A673 (cell line): ENCODE measurements around the gene ZNF362. TPM values are rescaled to one million over a fixed set of nuclear protein-coding genes. Genes with fewer than 3 reads are reported as not detected.

Experiments
- BruUV-seq: library from RNA; stranded (reverse); fragments of 400-500 nt; replicated peaks from 2 replicates; lab custom pipeline; 2021; lab: Mats Ljungman, UMichigan
- CTCF ChIA-PET: fragments of 300-600 bp; sonication (Branson Sonifier 250); formaldehyde crosslinking; loops from one replicate; lab custom pipeline; 2022; ENCODE audit warnings: antibody characterized with exemption; lab: Charles Lee
- POLR2A ChIA-PET: fragments of 300-600 bp; sonication (Branson Sonifier 250); formaldehyde crosslinking; loops from one replicate; lab custom pipeline; 2022; ENCODE audit warnings: antibody characterized with exemption; ENCODE audit not compliant: low non-redundant PET; lab: Charles Lee
- DNase-seq: peaks from one replicate; pipeline ENCODE4 v3.0.0-alpha.2; 2015; ENCODE audit warnings: low spot score
- H3K27ac ChIP-seq: fragments of 200-600 bp; sonication (generic); 2 replicates; pipeline ENCODE4 v1.5.1; 2016; ENCODE audit warnings: mixed run types, low read depth, mild to moderate bottlenecking, mixed read lengths, antibody characterized with exemption, low read length; ENCODE audit not compliant: poor library complexity, severe bottlenecking
- H3K27me3 ChIP-seq: fragments of 200-600 bp; sonication (generic); replicated peaks from 2 replicates; pipeline ENCODE4 v1.6.1; 2017; ENCODE audit warnings: mixed run types, low read depth, mild to moderate bottlenecking, mixed read lengths, antibody characterized with exemption, low read length; ENCODE audit not compliant: insufficient read depth, poor library complexity
- H3K36me3 ChIP-seq: fragments of 200-600 bp; sonication (generic); 2 replicates; pipeline ENCODE4 v1.6.1; 2016; ENCODE audit warnings: mixed run types, mild to moderate bottlenecking, mixed read lengths, antibody characterized with exemption, low read length; ENCODE audit not compliant: insufficient read depth, poor library complexity, severe bottlenecking
- H3K4me1 ChIP-seq: fragments of 200-600 bp; sonication (generic); 2 replicates; pipeline ENCODE4 v1.6.1; 2017; ENCODE audit warnings: mixed run types, mild to moderate bottlenecking, mixed read lengths, antibody characterized with exemption, low read length; ENCODE audit not compliant: insufficient read depth, poor library complexity, severe bottlenecking
- H3K4me3 ChIP-seq: fragments of 200-600 bp; sonication (generic); 2 replicates; pipeline ENCODE4 v1.5.1; 2016; ENCODE audit warnings: low read depth, mixed run types, mild to moderate bottlenecking, mixed read lengths, low read length; ENCODE audit not compliant: poor library complexity, severe bottlenecking
- H3K9me3 ChIP-seq: fragments of 200-600 bp; sonication (generic); 2 replicates; pipeline ENCODE4 v1.6.1; 2016; ENCODE audit warnings: mixed run types, low read depth, mild to moderate bottlenecking, mixed read lengths, antibody characterized with exemption, low read length; ENCODE audit not compliant: poor library complexity, severe bottlenecking
- CTCF ChIP-seq: fragments of 300-800, 200-600 bp; sonication (generic); conservative IDR thresholded peaks from 2 replicates; pipeline ENCODE4 v1.5.1; 2017; ENCODE audit warnings: low read depth, mild to moderate bottlenecking, antibody characterized with exemption, low read length, moderate library complexity, mixed read lengths
- EZH2 ChIP-seq: fragments of 200-600 bp; sonication (generic); IDR thresholded peaks from 2 replicates; pipeline ENCODE4 v1.6.1; 2017; ENCODE audit warnings: borderline replicate concordance, low read depth, mild to moderate bottlenecking, mixed read lengths, antibody characterized with exemption, low read length; ENCODE audit not compliant: poor library complexity, severe bottlenecking
- intact Hi-C: fragments of 100-400 bp; cut with micrococcal nuclease; formaldehyde crosslinking; loops from one replicate; pipeline ENCODE4 v1.10.0; 2022; ENCODE audit not compliant: unreplicated experiment
- total RNA-seq: library from RNA; stranded (reverse); gene quantifications from 2 replicates; pipeline ENCODE4 v1.2.3, GENCODE V29; 2021

Gene ZNF362
- total RNA-seq, 1 experiment from 2014 or later: 40.1 TPM

DNA sequence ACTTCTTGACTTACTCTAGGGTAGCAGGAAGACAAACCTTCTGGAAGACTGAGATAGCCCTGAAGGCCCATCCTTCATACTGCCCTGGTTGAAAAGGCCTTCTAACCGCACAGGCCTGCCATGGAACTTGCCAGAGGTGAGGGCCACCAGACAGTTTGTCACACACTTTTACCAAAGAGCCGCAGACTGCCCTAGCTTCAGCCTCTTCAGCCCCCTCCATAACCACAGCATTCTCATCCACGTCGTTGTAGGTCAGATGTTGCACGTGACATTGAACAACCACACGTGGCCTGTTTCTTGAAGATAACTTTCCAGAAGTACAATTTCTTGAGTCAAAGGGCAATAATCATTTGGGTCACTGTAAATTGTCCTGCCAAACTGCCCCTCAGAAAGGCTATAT is 18.9 kb downstream of the ZNF362 start:
- Histone ChIP-seq H3K36me3 (peaks cover 13% of the 10 kb centered on the region), H3K4me3 (no peak overlapping the region), H3K4me1 (no peaks in the 10 kb centered on the region), H3K9me3 (no peaks in the 10 kb centered on the region), H3K27ac (no peak overlapping the region), H3K27me3 (no peaks in the 10 kb centered on the region)
- no peak for DNase-seq
- no peak for TF ChIP-seq CTCF
- TF ChIP-seq EZH2: no peak
- intact Hi-C loops: no loop called here
- ChIA-PET POLR2A (no interaction called here), CTCF (no interaction called here)
- no TSS peak for BruUV-seq

DNA sequence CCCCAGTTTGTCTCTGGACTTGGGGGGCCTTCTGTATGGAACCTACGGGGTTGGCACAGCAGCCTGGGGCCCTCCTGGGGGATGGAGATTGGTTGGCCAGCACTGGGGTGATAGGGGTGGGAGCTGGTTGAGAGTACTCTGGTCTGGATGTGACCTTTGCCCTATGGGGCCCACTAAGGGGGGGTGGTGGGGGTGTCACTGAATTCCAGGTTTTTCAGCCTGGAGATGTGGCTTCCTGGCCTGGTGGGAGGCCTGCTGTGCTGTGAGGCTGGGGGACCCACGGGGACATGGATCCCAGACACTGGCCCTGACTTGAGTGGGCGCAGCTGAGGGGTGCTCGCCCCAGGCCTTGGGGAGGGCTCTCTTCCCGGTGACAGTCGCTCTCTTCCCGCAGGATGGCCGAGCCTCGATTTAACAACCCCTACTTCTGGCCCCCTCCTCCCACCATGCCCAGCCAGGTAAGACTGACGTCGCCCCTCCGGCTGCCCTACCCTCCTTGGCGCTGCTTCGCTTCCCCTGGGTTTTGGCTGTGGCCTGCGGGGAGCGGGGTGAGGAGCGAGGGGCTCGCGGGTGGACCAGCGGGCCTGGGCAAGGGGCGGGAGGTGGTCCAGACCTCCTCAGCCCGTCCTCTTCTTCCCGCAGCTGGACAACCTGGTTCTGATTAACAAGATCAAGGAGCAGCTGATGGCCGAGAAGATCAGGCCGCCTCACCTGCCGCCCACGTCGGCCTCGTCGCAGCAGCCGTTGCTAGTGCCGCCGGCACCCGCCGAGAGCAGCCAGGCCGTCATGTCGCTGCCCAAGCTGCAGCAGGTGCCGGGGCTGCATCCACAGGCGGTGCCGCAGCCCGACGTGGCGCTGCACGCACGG is 19.6 kb downstream of the ZNF362 start:
- Histone ChIP-seq H3K27me3 (no peaks in the 10 kb centered on the region), H3K9me3 (no peaks in the 10 kb centered on the region)
- no TSS peak for BruUV-seq

DNA sequence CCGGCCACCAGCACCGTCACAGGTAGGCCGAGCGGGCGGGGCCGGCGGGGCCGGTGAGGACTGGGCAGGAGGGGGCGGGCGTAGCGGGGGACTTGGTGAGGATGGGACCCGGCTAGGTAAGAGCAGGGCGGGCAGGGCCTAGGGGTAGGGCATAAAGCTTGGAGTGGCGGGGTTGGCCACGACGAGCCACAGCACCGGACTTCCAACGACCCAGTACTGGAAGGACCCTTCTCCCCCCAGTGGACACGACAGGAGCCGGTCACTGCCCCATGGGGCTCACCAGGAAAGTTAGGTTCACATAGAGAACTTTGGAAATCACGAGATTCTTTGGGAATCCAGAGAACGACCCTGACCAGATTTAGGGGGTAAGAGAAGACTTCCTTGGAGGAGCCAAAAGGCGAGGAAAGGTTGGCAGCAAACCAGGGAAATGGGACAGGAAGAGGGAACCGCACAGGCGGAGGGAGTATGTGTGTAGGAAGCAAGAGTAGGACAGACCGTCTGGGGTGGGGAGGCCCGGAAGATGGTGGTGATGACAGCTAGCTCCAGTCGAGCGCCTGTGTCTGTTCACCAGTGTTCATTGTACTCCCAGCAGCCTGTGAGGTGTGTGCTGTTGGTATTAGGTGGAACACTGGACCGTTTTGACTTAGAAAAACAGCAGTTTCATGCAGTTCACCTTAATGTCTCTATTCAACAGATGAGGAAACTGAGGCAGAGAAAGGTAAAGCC is 20.4 kb downstream of the ZNF362 start:
- H3K27me3 ChIP-seq: no peaks in the 10 kb centered on the region
- ChIA-PET CTCF (no interaction called here), POLR2A (no interaction called here)
- TF ChIP-seq CTCF (no peak), EZH2 (no peak)
- intact Hi-C loops: no loop called here
- peaks cover 22% of the 10 kb centered on the region for H3K36me3 ChIP-seq
- H3K4me3 ChIP-seq: no peak overlapping the region
- no peaks in the 10 kb centered on the region for H3K4me1 ChIP-seq
- no TSS peak for BruUV-seq
- DNase-seq: no peak
- no peak overlapping the region for H3K27ac ChIP-seq
- no peaks in the 10 kb centered on the region for H3K9me3 ChIP-seq

More for the DNA sequence above, 19.6 kb downstream of the ZNF362 start:
- no peak overlapping the region for H3K4me3 ChIP-seq
- no peak for TF ChIP-seq EZH2
- H3K36me3 ChIP-seq: peaks cover 15% of the 10 kb centered on the region
- no peak overlapping the region for H3K27ac ChIP-seq
- POLR2A ChIA-PET: no interaction called here
- no peak for DNase-seq
- intact Hi-C loops: no loop called here
- H3K4me1 ChIP-seq: no peaks in the 10 kb centered on the region
- CTCF ChIA-PET: no interaction called here
